Calu3 (cell line): Measurements from ENCODE around the gene MBNL3. TPM values are rescaled to one million over a fixed set of nuclear protein-coding genes. Genes with fewer than 3 reads are reported as not detected.

Experiments used
- BruUV-seq: library from RNA; stranded (reverse); fragments of 400-500 nt; replicated peaks from 2 replicates; lab custom pipeline; 2021; lab: Mats Ljungman, UMichigan
- CTCF ChIA-PET: fragments of 300-600 bp; sonication (Branson Sonifier 250); formaldehyde crosslinking; loops from one replicate; lab custom pipeline; 2022; ENCODE audit warnings: antibody characterized with exemption; lab: Charles Lee
- DNase-seq: peaks from one replicate; pipeline ENCODE4 v3.0.0; 2022
- H3K27ac Mint-ChIP-seq: one replicate; pipeline ENCODE4 v1.8.0; 2022; ENCODE audit warnings: mixed read lengths; ENCODE audit not compliant: unreplicated experiment
- H3K27me3 Mint-ChIP-seq: one replicate; pipeline ENCODE4 v1.8.0; 2022; ENCODE audit warnings: mixed read lengths; ENCODE audit not compliant: unreplicated experiment
- H3K36me3 Mint-ChIP-seq: one replicate; pipeline ENCODE4 v1.8.0; 2022; ENCODE audit warnings: mild to moderate bottlenecking, moderate library complexity, mixed read lengths; ENCODE audit not compliant: insufficient read depth, unreplicated experiment
- H3K4me1 Mint-ChIP-seq: one replicate; pipeline ENCODE4 v1.8.0; 2022; ENCODE audit warnings: mild to moderate bottlenecking, low read depth, mixed read lengths; ENCODE audit not compliant: unreplicated experiment
- H3K4me3 Mint-ChIP-seq: one replicate; pipeline ENCODE4 v1.8.0; 2022; ENCODE audit warnings: mild to moderate bottlenecking, low read depth, moderate library complexity, mixed read lengths; ENCODE audit not compliant: unreplicated experiment
- H3K9me3 Mint-ChIP-seq: one replicate; pipeline ENCODE4 v1.8.0; 2022; ENCODE audit warnings: low read depth, mixed read lengths; ENCODE audit not compliant: unreplicated experiment
- intact Hi-C: fragments of 100-400 bp; cut with micrococcal nuclease; formaldehyde crosslinking; loops from one replicate; pipeline ENCODE4 v1.10.0; 2022; ENCODE audit not compliant: unreplicated experiment
- total RNA-seq: library from RNA; stranded (reverse); gene quantifications from 2 replicates; pipeline ENCODE4 v1.2.3, GENCODE V29; 2022
- TF ChIP-seq, protein P1 (sequence below): fragments of 200-600 bp; IDR thresholded peaks from one replicate; pipeline ENCODE4 v1.8.0; 2022; ENCODE audit warnings: antibody characterized with exemption; ENCODE audit not compliant: unreplicated experiment

Gene MBNL3
- total RNA-seq, 1 experiment from 2014 or later, result 18.9 TPM

DNA sequence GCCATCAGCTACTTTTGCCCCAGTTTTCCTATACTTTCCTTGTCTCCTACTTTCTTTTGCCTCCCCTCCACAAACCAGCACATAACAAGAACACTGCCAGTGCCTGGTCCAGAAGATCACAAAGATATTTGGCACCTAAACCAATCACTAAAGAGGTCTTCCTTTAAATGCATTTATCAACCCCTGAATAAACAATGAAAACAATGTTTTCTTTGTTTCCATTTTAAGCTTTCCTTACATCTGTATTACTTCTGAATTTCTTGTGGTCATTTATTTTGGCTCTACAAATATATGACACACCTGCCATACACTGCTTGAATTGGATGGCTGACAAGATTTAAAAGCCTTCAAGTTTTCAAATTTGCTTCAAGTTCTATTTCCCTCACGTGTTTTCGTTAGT is 43.9 kb downstream of the MBNL3 start:
- H3K36me3 Mint-ChIP-seq, result no peaks in the 10 kb centered on the region
- intact Hi-C loops, result no loop called here
- no peak for DNase-seq
- TF ChIP-seq, protein P1, sequence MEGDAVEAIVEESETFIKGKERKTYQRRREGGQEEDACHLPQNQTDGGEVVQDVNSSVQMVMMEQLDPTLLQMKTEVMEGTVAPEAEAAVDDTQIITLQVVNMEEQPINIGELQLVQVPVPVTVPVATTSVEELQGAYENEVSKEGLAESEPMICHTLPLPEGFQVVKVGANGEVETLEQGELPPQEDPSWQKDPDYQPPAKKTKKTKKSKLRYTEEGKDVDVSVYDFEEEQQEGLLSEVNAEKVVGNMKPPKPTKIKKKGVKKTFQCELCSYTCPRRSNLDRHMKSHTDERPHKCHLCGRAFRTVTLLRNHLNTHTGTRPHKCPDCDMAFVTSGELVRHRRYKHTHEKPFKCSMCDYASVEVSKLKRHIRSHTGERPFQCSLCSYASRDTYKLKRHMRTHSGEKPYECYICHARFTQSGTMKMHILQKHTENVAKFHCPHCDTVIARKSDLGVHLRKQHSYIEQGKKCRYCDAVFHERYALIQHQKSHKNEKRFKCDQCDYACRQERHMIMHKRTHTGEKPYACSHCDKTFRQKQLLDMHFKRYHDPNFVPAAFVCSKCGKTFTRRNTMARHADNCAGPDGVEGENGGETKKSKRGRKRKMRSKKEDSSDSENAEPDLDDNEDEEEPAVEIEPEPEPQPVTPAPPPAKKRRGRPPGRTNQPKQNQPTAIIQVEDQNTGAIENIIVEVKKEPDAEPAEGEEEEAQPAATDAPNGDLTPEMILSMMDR, result no peak
- CTCF ChIA-PET, result interaction anchor here (0.7 kb wide), 1 partner anchor 239 kb away, joined by 7 read pairs; no protein-coding TSS in a partner anchor
- H3K9me3 Mint-ChIP-seq, result peaks cover 8% of the 10 kb centered on the region
- H3K4me3 Mint-ChIP-seq, result no peak overlapping the region
- no peaks in the 10 kb centered on the region for H3K27me3 Mint-ChIP-seq
- peaks cover 8% of the 10 kb centered on the region for H3K4me1 Mint-ChIP-seq
- H3K27ac Mint-ChIP-seq, result no peak overlapping the region
- BruUV-seq, result no TSS peak

DNA sequence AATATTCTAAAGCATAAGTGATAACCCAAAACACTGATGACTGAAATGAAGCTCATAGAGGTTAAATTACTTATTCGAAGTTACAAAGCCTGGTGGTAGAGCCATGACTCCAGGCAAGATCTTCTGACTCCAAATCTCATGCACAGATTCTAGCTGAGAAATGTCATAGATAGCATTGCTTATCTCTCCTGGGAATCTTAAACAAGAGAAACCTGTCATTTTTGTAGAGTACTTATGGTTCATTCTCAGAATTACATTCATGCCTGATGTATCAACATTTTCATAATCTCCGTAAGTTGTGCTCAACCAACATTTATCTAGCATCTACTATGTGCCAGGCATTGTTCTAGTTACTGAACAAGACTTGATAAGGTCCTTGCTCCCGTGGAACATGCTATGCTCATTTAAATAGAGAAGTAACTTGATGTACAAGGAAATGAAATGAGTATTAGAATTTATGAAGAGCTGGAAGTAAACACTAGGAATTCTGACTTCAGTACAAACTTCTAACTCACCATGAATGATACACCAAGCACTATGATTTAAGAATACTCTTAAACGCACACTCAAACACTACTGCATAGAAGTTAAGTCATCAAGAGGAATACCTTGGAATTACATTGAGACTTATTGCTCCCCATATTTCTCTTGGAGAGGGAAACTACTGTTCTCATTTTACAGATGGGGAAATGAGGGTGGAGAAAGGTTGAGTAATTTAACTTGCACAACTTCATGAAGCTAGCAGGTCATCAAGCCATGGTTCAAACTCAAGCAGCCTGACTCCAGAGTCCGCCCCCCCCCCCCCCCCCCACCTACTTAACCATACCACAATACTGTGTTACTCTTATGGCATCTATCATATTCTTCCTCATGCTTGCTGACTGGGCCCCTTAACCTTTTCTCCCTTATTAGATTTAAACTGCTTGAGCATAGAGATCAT is 45.4 kb downstream of the MBNL3 start:
- TF ChIP-seq, protein P1, result no peak
- Mint-ChIP-seq H3K27ac (no peak overlapping the region), H3K4me3 (no peak overlapping the region), H3K36me3 (no peaks in the 10 kb centered on the region), H3K27me3 (no peaks in the 10 kb centered on the region), H3K9me3 (peaks cover 3% of the 10 kb centered on the region), H3K4me1 (peaks cover 8% of the 10 kb centered on the region)
- intact Hi-C loops, result no loop called here
- no peak for DNase-seq
- no TSS peak for BruUV-seq
- CTCF ChIA-PET, result no interaction called here

DNA sequence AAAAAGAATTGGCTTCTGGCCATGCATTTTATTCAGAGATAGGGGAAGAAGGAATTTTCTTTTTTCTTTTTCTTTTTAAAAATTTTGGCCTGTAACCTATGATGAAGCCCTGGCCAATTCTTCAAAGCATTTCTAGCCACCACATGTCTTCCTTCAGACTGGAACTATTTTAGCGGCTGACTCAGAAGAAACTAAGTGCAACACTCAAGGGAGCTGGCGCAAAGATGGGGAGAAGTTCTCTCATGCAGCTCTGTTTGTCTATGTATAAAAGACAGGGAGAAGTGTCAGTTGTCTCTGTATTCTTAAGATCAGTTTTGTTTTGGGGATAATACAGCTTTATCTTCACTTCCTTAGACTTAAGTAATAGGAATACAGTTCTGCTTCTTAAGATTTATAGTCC is 46.1 kb downstream of the MBNL3 start:
- CTCF ChIA-PET, result no interaction called here
- H3K4me1 Mint-ChIP-seq, result peaks cover 8% of the 10 kb centered on the region
- TF ChIP-seq, protein P1, result no peak
- no peak for DNase-seq
- no peak overlapping the region for H3K4me3 Mint-ChIP-seq
- H3K27me3 Mint-ChIP-seq, result no peaks in the 10 kb centered on the region
- no peaks in the 10 kb centered on the region for H3K36me3 Mint-ChIP-seq
- BruUV-seq, result no TSS peak
- intact Hi-C loops, result no loop called here
- H3K9me3 Mint-ChIP-seq, result no peaks in the 10 kb centered on the region
- no peak overlapping the region for H3K27ac Mint-ChIP-seq

DNA sequence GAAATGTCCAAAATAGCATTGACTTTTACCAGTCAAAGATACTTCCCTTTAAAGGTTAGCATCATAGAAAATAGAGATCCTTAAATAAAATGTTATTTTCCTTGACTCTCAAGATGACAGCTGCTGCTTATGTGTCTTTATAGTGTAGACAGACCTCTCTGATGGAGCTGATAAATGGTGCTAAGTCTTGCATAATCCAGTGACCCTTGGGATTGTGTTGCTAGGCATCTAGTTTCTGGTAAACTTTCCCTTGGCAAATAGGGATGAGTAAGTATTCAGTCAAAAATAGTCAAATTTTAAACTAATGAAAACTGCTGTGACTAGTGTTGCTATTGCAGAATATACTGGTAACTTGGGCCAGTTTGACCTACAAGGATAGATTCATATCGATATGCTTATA is 53.6 kb downstream of the MBNL3 start:
- Mint-ChIP-seq H3K36me3 (no peaks in the 10 kb centered on the region), H3K27me3 (no peaks in the 10 kb centered on the region), H3K4me1 (no peaks in the 10 kb centered on the region), H3K4me3 (no peak overlapping the region), H3K9me3 (no peaks in the 10 kb centered on the region), H3K27ac (no peak overlapping the region)
- CTCF ChIA-PET, result no interaction called here
- TF ChIP-seq, protein P1, result no peak
- intact Hi-C loops, result no loop called here
- no TSS peak for BruUV-seq
- no peak for DNase-seq
